HepG2 (cell line): ENCODE results near the gene PRR22. TPM values are rescaled to one million over a fixed set of nuclear protein-coding genes. Genes with fewer than 3 reads are reported as not detected.
A peak's percentile ranks its signal among the peaks of the same experiment; 100 is the strongest.

Experiments used
- ATAC-seq: fragments of 200-7000 bp; cut with Tn5 transposase; 3 replicates; pipeline ENCODE4 v1.9.1; 2020; ENCODE audit warnings: mild to moderate bottlenecking, moderate library complexity
- BruUV-seq: library from RNA; stranded (reverse); fragments of 400-500 nt; replicated peaks from 2 replicates; lab custom pipeline; 2021; lab: Mats Ljungman, UMichigan
- CTCF ChIA-PET: fragments of 300-600 bp; formaldehyde crosslinking; extraction: SDS; loops from one replicate; lab custom pipeline; 2021; ENCODE audit warnings: low total read pairs, inconsistent platforms, low intra/inter-chr PET ratio; lab: Yijun Ruan, JAX
- POLR2A ChIA-PET: fragments of 350-600 bp; sonication (Branson Sonifier 250); formaldehyde crosslinking; loops from one replicate; lab custom pipeline; 2020; ENCODE audit warnings: antibody characterized with exemption, inconsistent platforms; lab: Yijun Ruan, JAX
- DNase-seq: peaks from one replicate; pipeline ENCODE4 v3.0.0-alpha.2; 2015; ENCODE audit warnings: low spot score
- FAIRE-seq: peaks from 3 replicates; lab custom pipeline; 2011; peaks lifted over from hg19 to GRCh38; lab: Jason Lieb, UNC
- H2AFZ ChIP-seq: one replicate; pipeline ENCODE4 v1.6.1; 2011; ENCODE audit warnings: low read length, inconsistent platforms
- H3K27ac ChIP-seq: fragments of 300-600 bp; 3 replicates; pipeline ENCODE4 v1.8.0; 2011; ENCODE audit warnings: mixed run types, mild to moderate bottlenecking, mixed read lengths, low read length, inconsistent platforms; ENCODE audit not compliant: insufficient read depth; ENCODE audit errors: extremely low read length
- H3K27me3 ChIP-seq, 2 experiments: fragments of 200-600 bp in 1 of 2; 2 replicates in 1 of 2; 3 replicates in 1 of 2; pipeline versions ENCODE4 v1.6.0 to v1.8.0; 2011; ENCODE audit warnings: low read length in 2 of 2, mild to moderate bottlenecking in 2 of 2, moderate library complexity in 2 of 2, inconsistent platforms in 1 of 2; ENCODE audit not compliant: insufficient read depth in 2 of 2, control insufficient read depth in 1 of 2
- H3K36me3 ChIP-seq, 2 experiments: fragments of 200-600 bp in 1 of 2; replicated peaks in 1 of 2; 2 replicates in 1 of 2; 3 replicates in 1 of 2; pipeline versions ENCODE4 v1.5.1 to v1.8.0; 2011; ENCODE audit warnings: low read length in 2 of 2, inconsistent platforms in 1 of 2; ENCODE audit not compliant: insufficient read depth in 2 of 2, control insufficient read depth in 1 of 2
- H3K4me1 ChIP-seq: 2 replicates; pipeline ENCODE4 v1.5.1; 2012; ENCODE audit warnings: low read length, inconsistent platforms; ENCODE audit not compliant: insufficient read depth
- H3K4me2 ChIP-seq: 2 replicates; pipeline ENCODE4 v1.6.0; 2011; ENCODE audit warnings: low read depth, low read length, inconsistent platforms
- H3K4me3 ChIP-seq, 3 experiments: fragments of 200-600 bp in 1 of 3; sonication (generic), shearing (Covaris generic) in 1 of 3; replicated peaks in 1 of 3; 2 replicates each; pipeline ENCODE4 v1.5.1; 2011 to 2016; ENCODE audit warnings: low read length in 3 of 3, inconsistent platforms in 2 of 3, low read depth in 2 of 3, mild to moderate bottlenecking in 2 of 3, control low read depth in 1 of 3, mixed read lengths in 1 of 3; ENCODE audit not compliant: insufficient read depth in 1 of 3
- H3K79me2 ChIP-seq: one replicate; pipeline ENCODE4 v1.6.1; 2011; ENCODE audit warnings: low read length, inconsistent platforms; ENCODE audit not compliant: insufficient read depth
- H3K9ac ChIP-seq: 2 replicates; pipeline ENCODE4 v1.6.0; 2011; ENCODE audit warnings: mild to moderate bottlenecking, low read depth, low read length, inconsistent platforms; ENCODE audit not compliant: insufficient read depth
- H3K9me3 ChIP-seq: 2 replicates; pipeline ENCODE4 v1.5.1; 2012; ENCODE audit warnings: mild to moderate bottlenecking, low read length
- H4K20me1 ChIP-seq: 2 replicates; pipeline ENCODE4 v1.6.0; 2011; ENCODE audit warnings: inconsistent platforms, mild to moderate bottlenecking, low read length, moderate library complexity; ENCODE audit not compliant: insufficient read depth
- GTF2F1 ChIP-seq: fragments of 150-350 bp; IDR thresholded peaks from 2 replicates; pipeline ENCODE4 v1.6.1; 2014; ENCODE audit warnings: low read length
- HNF4A ChIP-seq: sonication (generic); formaldehyde crosslinking; IDR thresholded peaks from 2 replicates; pipeline ENCODE4 v1.4.0; 2020; ENCODE audit warnings: missing genetic modification reagents
- HOXD1 ChIP-seq: sonication (generic); formaldehyde crosslinking; IDR thresholded peaks from 2 replicates; pipeline ENCODE4 v1.5.0; 2020; ENCODE audit warnings: missing genetic modification reagents
- NPAS2 ChIP-seq: sonication (generic); formaldehyde crosslinking; IDR thresholded peaks from 2 replicates; pipeline ENCODE4 v1.8.0; 2022; ENCODE audit warnings: mild to moderate bottlenecking, missing genetic modification reagents, borderline replicate concordance
- SALL1 ChIP-seq: sonication (generic); formaldehyde crosslinking; IDR thresholded peaks from 2 replicates; pipeline ENCODE4 v1.8.0; 2022; ENCODE audit warnings: mild to moderate bottlenecking, missing genetic modification reagents
- ZMYM3 ChIP-seq: sonication (generic); formaldehyde crosslinking; IDR thresholded peaks from 2 replicates; pipeline ENCODE4 v1.5.1; 2020; ENCODE audit warnings: mild to moderate bottlenecking, missing genetic modification reagents
- ZNF333 ChIP-seq: sonication (generic); formaldehyde crosslinking; IDR thresholded peaks from 2 replicates; pipeline ENCODE4 v1.4.0; 2020; ENCODE audit warnings: mild to moderate bottlenecking, missing genetic modification reagents, borderline replicate concordance
- ZNF460 ChIP-seq: sonication (generic); formaldehyde crosslinking; IDR thresholded peaks from 2 replicates; pipeline ENCODE4 v1.5.1; 2020; ENCODE audit warnings: missing genetic modification reagents, mild to moderate bottlenecking, borderline replicate concordance
- WGBS: methylation state at CpG from one replicate; pipeline ENCODE4 v1.1.6; 2017; ENCODE audit warnings: low lambda C conversion rate; 5-methylcytosine and 5-hydroxymethylcytosine counted together
- in situ Hi-C: cut with HindIII; loops from 2 replicates; pipeline ENCODE4 v1.10.0; 2017; ENCODE audit warnings: low pct_unique_long_range_greater_than_20kb; ENCODE audit not compliant: extremely low pct_ligation_motif_present
- intact Hi-C: fragments of 100-400 bp; cut with micrococcal nuclease; formaldehyde crosslinking; loops from one replicate; pipeline ENCODE4 v1.10.0; 2022; ENCODE audit not compliant: unreplicated experiment
- polyA plus RNA-seq, 8 experiments: library from polyadenylated mRNA; depleted of rRNA in 3 of 8; stranded (reverse) in 7 of 8; unstranded in 1 of 8; fragments of >200 nt; fragmentation: Illumina TruSeq in 4 of 8; extraction: Trizol in 4 of 8; gene quantifications; 2 replicates each; pipeline versions ENCODE4 v1.2.1 to v1.2.3, GENCODE V29; 2011 to 2016; ENCODE audit warnings: low read depth in 4 of 8, missing spikeins in 1 of 8, mixed read lengths in 1 of 8; ENCODE audit not compliant: insufficient read depth in 1 of 8
- total RNA-seq, 5 experiments: library from RNA; depleted of rRNA; stranded (reverse); fragments of >200 nt; fragmentation: Illumina TruSeq; extraction: Trizol; gene quantifications; 2 replicates each; pipeline ENCODE4 v1.2.3, GENCODE V29; 2016; ENCODE audit warnings: low read depth in 1 of 5
- TF ChIP-seq, protein P1 (sequence below): IDR thresholded peaks from 2 replicates; pipeline ENCODE4 v1.6.1; 2016; ENCODE audit warnings: missing compliant biosample characterization, missing genetic modification reagents, borderline replicate concordance
- TF ChIP-seq, protein P2 (sequence below): IDR thresholded peaks from 2 replicates; pipeline ENCODE4 v1.6.1; 2016; ENCODE audit warnings: missing biosample characterization, missing genetic modification reagents, low read depth

The PRR22 gene
- total and polyA plus RNA-seq, 2 of the 13 experiments (the other 11 are each of a cell fraction or from before 2014, with no cell fraction given): 0.84 to 2.3 TPM

DNA sequence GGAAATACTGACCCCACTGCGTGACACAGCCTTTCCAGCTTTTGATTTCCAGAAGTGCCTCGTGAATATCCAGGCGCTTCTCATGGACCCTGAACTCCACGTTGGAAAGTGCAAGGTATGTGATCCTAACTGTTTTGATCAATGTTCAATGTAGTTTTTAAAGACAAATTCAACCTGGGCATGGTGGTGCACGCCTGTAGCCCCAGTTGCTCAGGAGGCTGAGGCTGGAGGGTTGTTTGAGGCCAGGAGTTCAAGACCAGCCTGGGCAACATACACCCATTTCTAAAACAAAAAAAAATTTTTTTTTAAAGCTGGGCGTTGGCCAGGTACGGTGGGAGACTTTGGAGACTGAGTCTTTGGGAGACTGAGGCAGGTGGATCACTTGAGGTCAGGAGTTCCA lies 32.8 kb downstream of the PRR22 start:
- intact Hi-C loops (no loop called here), in situ Hi-C loops (no loop called here)
- Histone ChIP-seq H3K4me1 (peaks cover 13% of the 10 kb centered on the region), H4K20me1 (no peaks in the 10 kb centered on the region), H3K9ac (0 out of 2 replicates have a peak overlapping the region, but pooled peaks have one; percentile 15), H3K79me2 (no peaks in the 10 kb centered on the region), H3K27ac (no peak overlapping the region), H3K27me3 (no peaks in the 10 kb centered on the region), H2AFZ (no peak overlapping the region), H3K36me3 (no peaks in the 10 kb centered on the region), H3K4me2 (peak overlapping the region; percentile 45; the same call in 1 of the 2 replicates), H3K9me3 (no peaks in the 10 kb centered on the region), H3K4me3 (no peak overlapping the region)
- ChIA-PET CTCF (no interaction called here), POLR2A (no interaction called here)
- no TSS peak for BruUV-seq
- FAIRE-seq: no peak
- DNase-seq: peak; percentile 21
- ATAC-seq: no peak; the same call in 2 of the 3 replicates
- TF ChIP-seq NPAS2 (no peak), ZMYM3 (peak; percentile 54; the same call in 1 of the 2 replicates), ZNF333 (CRISPR knock-in tag) (no peak), ZNF460 (CRISPR knock-in tag) (peak; percentile 90), SALL1 (CRISPR knock-in tag) (peak; percentile 33; the same call in 1 of the 2 replicates), HOXD1 (CRISPR knock-in tag) (no peak), GTF2F1 (no peak), HNF4A (CRISPR knock-in tag) (peak; percentile 24; the same call in 1 of the 2 replicates)
- TF ChIP-seq, protein P1, sequence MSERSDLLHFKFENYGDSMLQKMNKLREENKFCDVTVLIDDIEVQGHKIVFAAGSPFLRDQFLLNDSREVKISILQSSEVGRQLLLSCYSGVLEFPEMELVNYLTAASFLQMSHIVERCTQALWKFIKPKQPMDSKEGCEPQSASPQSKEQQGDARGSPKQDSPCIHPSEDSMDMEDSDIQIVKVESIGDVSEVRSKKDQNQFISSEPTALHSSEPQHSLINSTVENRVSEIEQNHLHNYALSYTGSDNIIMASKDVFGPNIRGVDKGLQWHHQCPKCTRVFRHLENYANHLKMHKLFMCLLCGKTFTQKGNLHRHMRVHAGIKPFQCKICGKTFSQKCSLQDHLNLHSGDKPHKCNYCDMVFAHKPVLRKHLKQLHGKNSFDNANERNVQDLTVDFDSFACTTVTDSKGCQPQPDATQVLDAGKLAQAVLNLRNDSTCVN (CRISPR knock-in tag): peak; percentile 84; the same call in 1 of the 2 replicates
- TF ChIP-seq, protein P2, sequence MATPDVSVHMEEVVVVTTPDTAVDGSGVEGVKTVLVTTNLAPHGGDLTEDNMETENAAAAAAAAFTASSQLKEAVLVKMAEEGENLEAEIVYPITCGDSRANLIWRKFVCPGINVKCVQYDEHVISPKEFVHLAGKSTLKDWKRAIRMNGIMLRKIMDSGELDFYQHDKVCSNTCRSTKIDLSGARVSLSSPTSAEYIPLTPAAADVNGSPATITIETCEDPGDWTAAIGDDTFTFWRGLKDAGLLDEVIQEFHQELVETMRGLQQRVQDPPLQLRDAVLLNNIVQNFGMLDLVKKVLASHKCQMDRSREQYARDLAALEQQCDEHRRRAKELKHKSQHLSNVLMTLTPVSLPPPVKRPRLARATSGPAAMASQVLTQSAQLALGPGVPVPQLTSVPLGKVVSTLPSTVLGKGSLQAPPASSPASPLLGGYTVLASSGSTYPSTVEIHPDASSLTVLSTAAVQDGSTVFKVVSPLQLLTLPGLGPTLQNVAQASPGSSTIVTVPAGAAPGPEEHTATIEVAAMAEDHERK (CRISPR knock-in tag): no peak
- WGBS: 17% methylated on average over 7 of the region's 7 CpGs
